IMR-90 (cell line): ENCODE data around the gene MSL3B.

Experiments used
- ATAC-seq: fragments of 200-7000 bp; cut with Tn5 transposase; 2 replicates; pipeline ENCODE4 v1.9.1; 2020; ENCODE audit warnings: low read depth, mild to moderate bottlenecking, moderate library complexity
- BruUV-seq: library from RNA; stranded (reverse); fragments of 400-500 nt; replicated peaks from 2 replicates; lab custom pipeline; 2021; lab: Mats Ljungman, UMichigan
- CTCF ChIA-PET: fragments of 300-600 bp; formaldehyde crosslinking; extraction: SDS; loops from one replicate; lab custom pipeline; 2021; ENCODE audit warnings: antibody characterized with exemption; lab: Yijun Ruan, JAX
- POLR2A ChIA-PET: fragments of 300-600 bp; sonication (Branson Sonifier 250); formaldehyde crosslinking; loops from one replicate; lab custom pipeline; 2022; ENCODE audit warnings: antibody characterized with exemption; ENCODE audit not compliant: unreplicated experiment; lab: Charles Lee
- DNase-seq: peaks from one replicate; pipeline ENCODE4 v3.0.0; 2013
- H2AFZ ChIP-seq: replicated peaks from 2 replicates; pipeline ENCODE3; 2013; ENCODE audit warnings: low read length, mild to moderate bottlenecking; ENCODE audit not compliant: poor library complexity
- H2AK5ac ChIP-seq: 2 replicates; pipeline ENCODE4 v1.6.1; 2013; ENCODE audit warnings: low read depth, low read length, inconsistent platforms
- H2AK9ac ChIP-seq: replicated peaks from 2 replicates; pipeline ENCODE3; 2013; ENCODE audit warnings: mild to moderate bottlenecking, low read depth, low read length, moderate library complexity; ENCODE audit not compliant: poor library complexity
- H2BK120ac ChIP-seq: 2 replicates; pipeline ENCODE4 v1.6.1; 2013; ENCODE audit warnings: low read depth, low read length, inconsistent platforms
- H2BK15ac ChIP-seq: 3 replicates; pipeline ENCODE4 v1.6.1; 2013; ENCODE audit warnings: low read depth, low read length, inconsistent platforms
- H2BK20ac ChIP-seq: 2 replicates; pipeline ENCODE4 v1.6.1; 2013; ENCODE audit warnings: low read depth, mild to moderate bottlenecking, inconsistent platforms, low read length, moderate library complexity
- H2BK5ac ChIP-seq: 2 replicates; pipeline ENCODE4 v1.6.1; 2013; ENCODE audit warnings: mild to moderate bottlenecking, low read depth, low read length, inconsistent platforms; ENCODE audit not compliant: poor library complexity, severe bottlenecking
- H3K14ac ChIP-seq: replicated peaks from 2 replicates; pipeline ENCODE4 v1.6.1; 2013; ENCODE audit warnings: low read depth, low read length, inconsistent platforms
- H3K18ac ChIP-seq: 2 replicates; pipeline ENCODE4 v1.6.1; 2013; ENCODE audit warnings: low read depth, low read length, control low read depth
- H3K23ac ChIP-seq: 2 replicates; pipeline ENCODE4 v1.6.1; 2013; ENCODE audit warnings: low read depth, low read length, inconsistent platforms
- H3K27ac ChIP-seq: 2 replicates; pipeline ENCODE4 v1.5.1; 2013; ENCODE audit warnings: mild to moderate bottlenecking, control low read depth, low read length; ENCODE audit not compliant: insufficient read depth
- H3K27me3 ChIP-seq: 2 replicates; pipeline ENCODE4 v1.6.1; 2013; ENCODE audit warnings: low read length; ENCODE audit not compliant: control insufficient read depth, insufficient read depth
- H3K36me3 ChIP-seq: 2 replicates; pipeline ENCODE4 v1.6.1; 2013; ENCODE audit warnings: low read length, mixed read lengths; ENCODE audit not compliant: control insufficient read depth, insufficient read depth
- H3K4ac ChIP-seq: 2 replicates; pipeline ENCODE4 v1.6.1; 2013; ENCODE audit warnings: low read depth, low read length, inconsistent platforms
- H3K4me1 ChIP-seq: 2 replicates; pipeline ENCODE4 v1.6.1; 2013; ENCODE audit warnings: low read length, mixed read lengths; ENCODE audit not compliant: control insufficient read depth, insufficient read depth
- H3K4me2 ChIP-seq: 2 replicates; pipeline ENCODE4 v1.6.1; 2013; ENCODE audit warnings: low read depth, mild to moderate bottlenecking, control low read depth, low read length, moderate library complexity
- H3K4me3 ChIP-seq: 2 replicates; pipeline ENCODE4 v1.5.1; 2013; ENCODE audit warnings: low read depth, mild to moderate bottlenecking, control low read depth, low read length, moderate library complexity; ENCODE audit not compliant: insufficient read depth
- H3K56ac ChIP-seq: 2 replicates; pipeline ENCODE4 v1.6.1; 2013; ENCODE audit warnings: low read length, inconsistent platforms; ENCODE audit not compliant: insufficient read depth; ENCODE audit errors: extremely low read depth
- H3K79me1 ChIP-seq, 2 experiments: 2 replicates each; pipeline ENCODE4 v1.6.1; 2013; ENCODE audit warnings: low read length in 2 of 2, inconsistent platforms in 1 of 2, low read depth in 1 of 2
- H3K9ac ChIP-seq: 2 replicates; pipeline ENCODE4 v1.6.1; 2013; ENCODE audit warnings: low read depth, low read length, control low read depth
- H3K9me1 ChIP-seq: 2 replicates; pipeline ENCODE4 v1.6.1; 2013; ENCODE audit warnings: low read length, inconsistent platforms; ENCODE audit not compliant: insufficient read depth
- H3K9me3 ChIP-seq: 2 replicates; pipeline ENCODE4 v1.6.1; 2013; ENCODE audit warnings: low read length; ENCODE audit not compliant: control insufficient read depth, insufficient read depth
- H4K20me1 ChIP-seq: 2 replicates; pipeline ENCODE4 v1.6.1; 2013; ENCODE audit warnings: low read length, inconsistent platforms; ENCODE audit not compliant: insufficient read depth
- H4K5ac ChIP-seq: 2 replicates; pipeline ENCODE4 v1.6.1; 2013; ENCODE audit warnings: mild to moderate bottlenecking, low read depth, low read length, control low read depth
- H4K8ac ChIP-seq, 2 experiments: 2 replicates each; pipeline ENCODE4 v1.6.1; 2013; ENCODE audit warnings: low read depth in 2 of 2, low read length in 2 of 2, control low read depth in 1 of 2, inconsistent platforms in 1 of 2
- H4K91ac ChIP-seq: 2 replicates; pipeline ENCODE4 v1.6.1; 2013; ENCODE audit warnings: low read depth, low read length, inconsistent platforms; ENCODE audit not compliant: insufficient read depth
- CHD1 ChIP-seq: IDR thresholded peaks from 2 replicates; pipeline ENCODE4 v1.6.1; 2012; ENCODE audit warnings: low read depth, low read length, improper control_type of control experiment
- MAZ ChIP-seq: IDR thresholded peaks from 2 replicates; pipeline ENCODE4 v1.6.1; 2012; ENCODE audit warnings: low read depth, mild to moderate bottlenecking, low read length, improper control_type of control experiment, moderate library complexity, borderline replicate concordance
- POLR2A ChIP-seq: IDR thresholded peaks from 2 replicates; pipeline ENCODE4 v1.6.1; 2012; ENCODE audit warnings: mild to moderate bottlenecking, low read depth, low read length
- RAD21 ChIP-seq: IDR thresholded peaks from 2 replicates; pipeline ENCODE4 v1.6.1; 2012; ENCODE audit warnings: low read length, improper control_type of control experiment
- RCOR1 ChIP-seq: IDR thresholded peaks from 2 replicates; pipeline ENCODE4 v1.6.1; 2012; ENCODE audit warnings: mild to moderate bottlenecking, low read length, improper control_type of control experiment; ENCODE audit not compliant: insufficient replicate concordance
- RFX5 ChIP-seq: IDR thresholded peaks from 2 replicates; pipeline ENCODE4 v1.8.0; 2012; ENCODE audit warnings: low read depth, mild to moderate bottlenecking, low read length, moderate library complexity
- SMC3 ChIP-seq: fragments of 150-350 bp; IDR thresholded peaks from 2 replicates; pipeline ENCODE4 v1.6.1; 2016; ENCODE audit warnings: low read depth, mild to moderate bottlenecking, antibody characterized with exemption, low read length, moderate library complexity
- WGBS, 2 experiments: methylation state at CpG; one replicate each; pipeline versions ENCODE4 v1.1.5 to v1.1.7; 2013; ENCODE audit warnings: missing lambda C conversion rate in 2 of 2; ENCODE audit not compliant: insufficient read length in 1 of 2; ENCODE audit errors: extremely low coverage in 2 of 2; 5-methylcytosine and 5-hydroxymethylcytosine counted together
- dilution Hi-C: fragments of 300-500 bp; cut with HindIII; formaldehyde crosslinking; loops from one replicate; pipeline ENCODE4 v1.14.3; 2018; ENCODE audit warnings: low sequenced_read_pairs; ENCODE audit not compliant: unreplicated experiment
- in situ Hi-C: fragments of 300-500 bp; cut with MboI; formaldehyde crosslinking; loops from 3 replicates; pipeline ENCODE4 v1.14.3; 2019; ENCODE audit warnings: low sequenced_read_pairs, inconsistent platforms, mixed read lengths
- intact Hi-C: fragments of 100-400 bp; cut with micrococcal nuclease; formaldehyde crosslinking; loops from 2 replicates; pipeline ENCODE4 v1.10.0; 2022
- TF ChIP-seq, protein P1 (sequence below): fragments of 150-350 bp; IDR thresholded peaks from 2 replicates; pipeline ENCODE4 v1.6.1; 2017; ENCODE audit warnings: mild to moderate bottlenecking, antibody characterized with exemption, low read length, low read depth
- TF ChIP-seq, protein P2 (sequence below): conservative IDR thresholded peaks from 2 replicates; pipeline ENCODE4 v1.5.1; 2012; ENCODE audit warnings: mild to moderate bottlenecking, low read depth, low read length, improper control_type of control experiment

The MSL3B gene

DNA sequence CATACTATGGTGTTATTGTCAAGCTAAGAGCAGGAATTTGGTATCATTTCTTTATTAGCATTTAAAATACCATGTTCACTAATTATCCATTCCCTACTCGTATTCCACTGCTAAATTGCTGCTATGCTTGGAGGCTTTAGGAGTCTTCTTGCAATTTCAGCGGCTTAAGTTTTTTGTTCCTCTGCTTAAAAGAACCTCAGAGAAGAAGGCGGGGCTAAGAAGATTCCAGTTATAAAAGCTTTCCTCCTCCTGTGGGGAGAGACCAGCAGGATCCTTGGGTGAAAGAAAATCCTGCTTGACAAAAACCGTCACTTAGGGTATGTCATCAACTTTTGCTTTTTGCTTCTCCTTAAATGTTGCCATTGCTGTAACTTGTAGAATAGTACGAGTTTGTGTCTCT, 48.9 kb upstream of the MSL3B start, which contains the start of gene TRPM8:
TSS of gene TRPM8 (plus strand) at position 258 of the 400 bp plus-strand sequence. CDS start 9,165 bp downstream, outside the sequence.
- H4K20me1 ChIP-seq: no peaks in the 10 kb centered on the region; the same call in 1 of the 2 replicates
- no CpG with 5 or more reads among the region's 5 CpGs for WGBS, 2 experiments
- no peak within 1 kb of the TSS for H4K5ac ChIP-seq
- H3K4me2 ChIP-seq: no peak within 1 kb of the TSS
- no peaks in the 10 kb centered on the region for H3K9me1 ChIP-seq
- no peak within 1 kb of the TSS for H2BK5ac ChIP-seq
- H2BK20ac ChIP-seq: no peak within 1 kb of the TSS
- no TSS peak for BruUV-seq
- no peak within 1 kb of the TSS for H3K4ac ChIP-seq
- H4K91ac ChIP-seq: no peak within 1 kb of the TSS
- in situ Hi-C loops (no loop called here), intact Hi-C loops (no loop called here), dilution Hi-C loops (no loop called here)
- H3K36me3 ChIP-seq: no peaks in the 10 kb centered on the region
- no peak within 1 kb of the TSS for H3K9ac ChIP-seq
- ChIA-PET POLR2A (no interaction called here), CTCF (interaction anchor here (2.3 kb wide), 1 partner anchor 11 kb away, joined by 7 read pairs; no protein-coding TSS in a partner anchor)
- H3K56ac ChIP-seq: no peak within 1 kb of the TSS
- TF ChIP-seq, protein P1, sequence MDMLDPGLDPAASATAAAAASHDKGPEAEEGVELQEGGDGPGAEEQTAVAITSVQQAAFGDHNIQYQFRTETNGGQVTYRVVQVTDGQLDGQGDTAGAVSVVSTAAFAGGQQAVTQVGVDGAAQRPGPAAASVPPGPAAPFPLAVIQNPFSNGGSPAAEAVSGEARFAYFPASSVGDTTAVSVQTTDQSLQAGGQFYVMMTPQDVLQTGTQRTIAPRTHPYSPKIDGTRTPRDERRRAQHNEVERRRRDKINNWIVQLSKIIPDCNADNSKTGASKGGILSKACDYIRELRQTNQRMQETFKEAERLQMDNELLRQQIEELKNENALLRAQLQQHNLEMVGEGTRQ: no peak
- TF ChIP-seq RFX5 (no peak), RCOR1 (no peak), MAZ (no peak), CHD1 (no peak), SMC3 (no peak), POLR2A (no peak), RAD21 (no peak)
- TF ChIP-seq, protein P2, sequence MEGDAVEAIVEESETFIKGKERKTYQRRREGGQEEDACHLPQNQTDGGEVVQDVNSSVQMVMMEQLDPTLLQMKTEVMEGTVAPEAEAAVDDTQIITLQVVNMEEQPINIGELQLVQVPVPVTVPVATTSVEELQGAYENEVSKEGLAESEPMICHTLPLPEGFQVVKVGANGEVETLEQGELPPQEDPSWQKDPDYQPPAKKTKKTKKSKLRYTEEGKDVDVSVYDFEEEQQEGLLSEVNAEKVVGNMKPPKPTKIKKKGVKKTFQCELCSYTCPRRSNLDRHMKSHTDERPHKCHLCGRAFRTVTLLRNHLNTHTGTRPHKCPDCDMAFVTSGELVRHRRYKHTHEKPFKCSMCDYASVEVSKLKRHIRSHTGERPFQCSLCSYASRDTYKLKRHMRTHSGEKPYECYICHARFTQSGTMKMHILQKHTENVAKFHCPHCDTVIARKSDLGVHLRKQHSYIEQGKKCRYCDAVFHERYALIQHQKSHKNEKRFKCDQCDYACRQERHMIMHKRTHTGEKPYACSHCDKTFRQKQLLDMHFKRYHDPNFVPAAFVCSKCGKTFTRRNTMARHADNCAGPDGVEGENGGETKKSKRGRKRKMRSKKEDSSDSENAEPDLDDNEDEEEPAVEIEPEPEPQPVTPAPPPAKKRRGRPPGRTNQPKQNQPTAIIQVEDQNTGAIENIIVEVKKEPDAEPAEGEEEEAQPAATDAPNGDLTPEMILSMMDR: no peak
- no peak within 1 kb of the TSS for H2AK9ac ChIP-seq
- no peak within 1 kb of the TSS for H3K14ac ChIP-seq
- DNase-seq (no peak), ATAC-seq (no peak)
- no peaks in the 10 kb centered on the region for H3K79me1 ChIP-seq
- peaks cover 3% of the 10 kb centered on the region; the same call in 1 of the 2 replicates for H3K4me1 ChIP-seq
- H2AK5ac ChIP-seq: no peak within 1 kb of the TSS
- H3K27me3 ChIP-seq: peaks cover 3% of the 10 kb centered on the region
- no peak within 1 kb of the TSS for H3K27ac ChIP-seq
- H3K23ac ChIP-seq: no peak within 1 kb of the TSS
- no peak within 1 kb of the TSS for H3K18ac ChIP-seq
- no peak within 1 kb of the TSS for H3K4me3 ChIP-seq
- H4K8ac ChIP-seq: no peak within 1 kb of the TSS
- H3K9me3 ChIP-seq: no peaks in the 10 kb centered on the region
- no peak within 1 kb of the TSS for H2BK120ac ChIP-seq
- H2AFZ ChIP-seq: no peak within 1 kb of the TSS
- no peak within 1 kb of the TSS for H2BK15ac ChIP-seq
